IgD-negative memory B cell (primary cell): ENCODE data around the gene DNM1L. TPM values are rescaled to one million over a fixed set of nuclear protein-coding genes. Genes with fewer than 3 reads are reported as not detected.
A peak's percentile ranks its signal among the peaks of the same experiment; 100 is the strongest.
"Not testable (repeated sequence)": the region's sequence is repeated elsewhere in the genome, so short reads cannot be mapped to it uniquely, and the experiment has no call there.

ENCODE experiments used
- H3K27ac Mint-ChIP-seq, 3 donors: one replicate each; pipeline ENCODE4 v1.8.0; 2020 to 2022; ENCODE audit warnings: mild to moderate bottlenecking in 3 of 3, mixed read lengths in 3 of 3, moderate library complexity in 1 of 3
- H3K27me3 Mint-ChIP-seq: one replicate; pipeline ENCODE4 v1.8.0; 2021; ENCODE audit warnings: mixed read lengths
- H3K36me3 Mint-ChIP-seq: one replicate; pipeline ENCODE4 v1.8.0; 2020; ENCODE audit warnings: mild to moderate bottlenecking, mixed read lengths
- H3K4me1 Mint-ChIP-seq, 3 donors: one replicate each; pipeline ENCODE4 v1.8.0; 2020 to 2022; ENCODE audit warnings: mixed read lengths in 3 of 3, mild to moderate bottlenecking in 1 of 3
- H3K4me3 Mint-ChIP-seq, 4 donors: one replicate each; pipeline ENCODE4 v1.8.0; 2020 to 2022; ENCODE audit warnings: mild to moderate bottlenecking in 4 of 4, mixed read lengths in 4 of 4, moderate library complexity in 3 of 4
- H3K9me3 Mint-ChIP-seq, 3 donors: one replicate each; pipeline ENCODE4 v1.8.0; 2020 to 2021; ENCODE audit warnings: mixed read lengths in 3 of 3, mild to moderate bottlenecking in 1 of 3
- polyA plus RNA-seq: library from polyadenylated mRNA; unstranded; fragments of 300-500 nt; fragmentation: Illumina TruSeq; gene quantifications from one replicate; pipeline ENCODE4 v1.2.3, GENCODE V29; 2021

The DNM1L gene
- polyA plus RNA-seq, 1 donor from 2014 or later, result 18.1 TPM

DNA sequence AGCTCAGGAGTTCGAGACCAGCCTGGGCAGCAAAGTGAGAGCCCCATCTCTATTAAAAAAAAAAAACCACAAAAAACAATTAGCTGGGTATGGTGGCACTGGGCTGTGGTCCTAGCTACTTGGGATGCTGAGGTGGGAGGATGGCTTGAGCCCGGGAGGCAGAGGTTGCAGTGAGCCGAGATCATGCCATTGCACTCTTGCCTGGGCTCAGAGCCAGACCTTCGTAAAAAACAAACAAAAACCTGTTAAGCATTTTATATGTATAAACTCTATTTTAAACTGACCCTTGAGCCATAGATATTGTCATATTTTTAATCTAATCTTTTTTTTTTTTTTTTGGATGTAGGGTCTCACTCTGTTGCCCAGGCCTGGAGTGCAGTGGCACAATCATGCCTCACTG lies 35.7 kb downstream of the DNM1L start:
- no peaks in the 10 kb centered on the region for H3K4me1 Mint-ChIP-seq
- H3K4me3 Mint-ChIP-seq, result no peak overlapping the region
- H3K27ac Mint-ChIP-seq, result no peak overlapping the region
- H3K27me3 Mint-ChIP-seq, result no peaks in the 10 kb centered on the region
- H3K9me3 Mint-ChIP-seq, result no peaks in the 10 kb centered on the region
- peaks cover 7% of the 10 kb centered on the region for H3K36me3 Mint-ChIP-seq

DNA sequence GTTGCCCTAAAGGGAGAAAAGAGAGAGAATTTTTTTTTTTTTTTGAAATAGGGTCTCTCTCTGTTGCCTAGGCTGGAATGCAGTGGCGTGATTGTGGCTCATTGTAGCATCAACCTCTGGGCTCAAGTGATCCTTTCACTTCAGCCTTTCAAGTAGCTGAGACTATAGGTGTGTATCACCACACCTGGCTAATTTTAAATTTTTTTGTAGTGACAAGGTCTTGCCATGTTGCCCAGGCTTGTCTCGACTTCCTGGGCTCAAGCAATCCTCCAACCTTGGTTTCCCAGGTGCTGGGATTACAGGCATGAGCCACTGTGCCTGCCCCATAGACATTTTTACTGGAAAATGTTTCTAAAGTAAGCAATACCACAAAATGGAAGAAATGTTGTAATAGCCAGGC lies 39.8 kb downstream of the DNM1L start:
- Mint-ChIP-seq H3K36me3 (peaks cover 2% of the 10 kb centered on the region), H3K27me3 (no peaks in the 10 kb centered on the region), H3K4me3 (no peak overlapping the region), H3K4me1 (peaks cover 0 to under 1% (median 0%) of the 10 kb centered on the region in 3 donors), H3K9me3 (no peaks in the 10 kb centered on the region), H3K27ac (no peak overlapping the region)

GRCh38 chr12:32725308-32725707 lies 46.2 kb downstream of the DNM1L start:
- not testable (repeated sequence) for H3K4me3 Mint-ChIP-seq, H3K27me3 Mint-ChIP-seq, H3K4me1 Mint-ChIP-seq, H3K27ac Mint-ChIP-seq, H3K9me3 Mint-ChIP-seq, H3K36me3 Mint-ChIP-seq

DNA sequence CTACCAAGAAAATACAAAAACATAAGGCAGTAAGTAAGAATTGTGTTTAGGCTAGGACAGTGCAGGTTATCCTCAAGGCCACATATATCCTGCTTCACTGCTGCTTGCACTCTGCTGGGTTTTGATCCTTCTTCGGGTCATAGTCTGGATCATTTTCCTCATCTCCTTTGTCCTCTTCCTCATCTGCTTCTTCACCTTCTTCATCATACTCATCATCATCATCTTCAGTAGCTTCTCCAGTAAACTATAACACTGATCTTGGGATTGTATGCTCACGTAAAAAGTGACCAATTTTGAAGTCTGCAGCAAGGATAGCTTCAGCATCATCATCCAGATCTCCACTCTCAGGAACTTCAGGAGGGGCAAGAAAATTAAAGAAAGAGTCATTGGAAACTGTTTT lies 47.2 kb downstream of the DNM1L start:
- H3K36me3 Mint-ChIP-seq, result peaks cover 3% of the 10 kb centered on the region
- peaks cover 1 to 6% (median 5%) of the 10 kb centered on the region in 3 donors for H3K4me1 Mint-ChIP-seq
- H3K27me3 Mint-ChIP-seq, result no peaks in the 10 kb centered on the region
- no peak overlapping the region for H3K4me3 Mint-ChIP-seq
- no peaks in the 10 kb centered on the region for H3K9me3 Mint-ChIP-seq
- H3K27ac Mint-ChIP-seq, result no peak overlapping the region

DNA sequence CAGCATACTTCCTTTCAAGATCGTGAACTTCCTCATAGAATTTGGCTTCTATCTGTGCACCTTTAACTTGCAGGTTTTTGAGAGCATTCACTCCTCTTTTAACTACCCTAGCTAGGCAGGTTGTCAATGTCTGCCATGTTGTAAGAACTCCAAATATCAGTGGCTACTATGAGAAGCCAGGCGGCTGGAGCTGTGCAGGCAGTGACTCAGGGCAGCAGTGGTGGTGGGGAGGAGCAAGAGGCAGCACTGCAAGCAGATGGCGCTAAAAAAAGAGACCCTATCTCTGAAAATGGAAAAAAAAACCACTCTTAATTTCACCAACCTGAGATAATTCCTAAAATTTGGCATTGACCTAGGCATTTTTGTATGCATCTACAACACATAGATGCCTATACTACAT lies 48.1 kb downstream of the DNM1L start:
- Mint-ChIP-seq H3K9me3 (no peaks in the 10 kb centered on the region), H3K27ac (peak overlapping the region in 1 of 3 donors; percentile 48), H3K4me1 (peaks cover 1 to 6% (median 5%) of the 10 kb centered on the region in 3 donors), H3K4me3 (no peak overlapping the region), H3K27me3 (no peaks in the 10 kb centered on the region), H3K36me3 (peaks cover 3% of the 10 kb centered on the region)

GRCh38 chr12:32734952-32735351 lies 55.9 kb downstream of the DNM1L start:
- H3K4me3 Mint-ChIP-seq, result no peak overlapping the region
- no peaks in the 10 kb centered on the region for H3K9me3 Mint-ChIP-seq
- H3K4me1 Mint-ChIP-seq, result no peaks in the 10 kb centered on the region
- no peak overlapping the region for H3K27ac Mint-ChIP-seq
- H3K36me3 Mint-ChIP-seq, result no peaks in the 10 kb centered on the region
- H3K27me3 Mint-ChIP-seq, result no peaks in the 10 kb centered on the region

DNA sequence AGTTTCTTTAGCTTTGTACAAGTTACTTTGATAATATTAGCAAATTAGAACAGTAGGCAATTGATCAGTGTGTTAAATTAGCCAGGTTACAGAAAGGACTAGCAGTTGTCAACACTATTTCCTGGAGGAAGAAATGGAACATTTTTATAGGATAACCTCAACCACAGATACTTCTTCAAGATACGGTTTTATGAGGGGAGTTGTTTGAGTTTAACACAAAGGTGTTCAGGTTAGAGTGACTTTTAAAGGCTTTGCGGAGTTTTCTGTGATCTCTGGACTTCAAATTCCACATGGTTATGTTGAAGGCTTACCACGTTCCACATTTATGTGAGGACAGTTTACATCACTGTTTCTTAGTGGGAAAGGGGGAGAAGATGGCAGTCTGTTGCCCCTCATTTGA lies 57.3 kb downstream of the DNM1L start:
- Mint-ChIP-seq H3K27ac (no peak overlapping the region), H3K27me3 (no peaks in the 10 kb centered on the region), H3K36me3 (no peaks in the 10 kb centered on the region), H3K4me1 (no peaks in the 10 kb centered on the region), H3K4me3 (no peak overlapping the region), H3K9me3 (no peaks in the 10 kb centered on the region)

- no peak overlapping the region for H3K27ac Mint-ChIP-seq
- H3K27me3 Mint-ChIP-seq, result no peaks in the 10 kb centered on the region
Measured at GRCh38 chr12:32737715-32738114, 58.6 kb downstream of the DNM1L start.

GRCh38 chr12:32739279-32739678 lies 60.2 kb downstream of the DNM1L start:
- Mint-ChIP-seq H3K9me3 (no peaks in the 10 kb centered on the region), H3K27ac (no peak overlapping the region), H3K4me3 (no peak overlapping the region), H3K4me1 (peaks cover 0 to 1% (median 0%) of the 10 kb centered on the region in 3 donors), H3K27me3 (no peaks in the 10 kb centered on the region), H3K36me3 (no peaks in the 10 kb centered on the region)

More at GRCh38 chr12:32737715-32738114, 58.6 kb downstream of the DNM1L start:
- Mint-ChIP-seq H3K4me3 (no peak overlapping the region), H3K36me3 (no peaks in the 10 kb centered on the region), H3K4me1 (peaks cover 0 to 1% (median 0%) of the 10 kb centered on the region in 3 donors), H3K9me3 (no peaks in the 10 kb centered on the region)

DNA sequence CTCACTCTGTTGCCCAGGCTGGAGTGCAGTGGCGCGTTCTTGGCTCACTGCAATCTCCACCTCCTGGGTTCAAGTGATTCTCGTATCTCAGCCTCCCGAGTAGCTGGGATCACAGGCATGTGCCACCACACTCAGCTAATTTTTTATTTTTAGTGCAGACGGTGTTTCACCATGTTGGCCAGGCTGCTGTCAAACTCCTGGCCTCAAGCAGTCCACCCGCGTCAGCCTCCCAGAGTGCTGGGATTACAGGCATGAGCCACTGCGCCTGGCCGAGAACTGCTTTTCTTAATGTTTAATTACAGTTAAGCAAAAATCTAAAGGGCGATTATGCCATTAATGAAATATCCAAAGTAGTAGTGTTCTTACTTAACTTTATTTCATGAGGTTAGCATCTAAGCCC lies 63.0 kb downstream of the DNM1L start:
- Mint-ChIP-seq H3K27ac (no peak overlapping the region), H3K36me3 (no peaks in the 10 kb centered on the region)

GRCh38 chr12:32743264-32743663 lies 64.2 kb downstream of the DNM1L start:
- H3K36me3 Mint-ChIP-seq, result no peaks in the 10 kb centered on the region
- H3K27me3 Mint-ChIP-seq, result no peaks in the 10 kb centered on the region
- no peaks in the 10 kb centered on the region for H3K9me3 Mint-ChIP-seq
- no peak overlapping the region for H3K4me3 Mint-ChIP-seq
- H3K4me1 Mint-ChIP-seq, result peaks cover 0 to 6% (median 1%) of the 10 kb centered on the region in 3 donors
- H3K27ac Mint-ChIP-seq, result no peak overlapping the region

More for the DNA sequence above, 63.0 kb downstream of the DNM1L start:
- H3K4me1 Mint-ChIP-seq, result peaks cover 0 to 1% (median 1%) of the 10 kb centered on the region in 3 donors
- no peaks in the 10 kb centered on the region for H3K9me3 Mint-ChIP-seq
- H3K27me3 Mint-ChIP-seq, result no peaks in the 10 kb centered on the region
- H3K4me3 Mint-ChIP-seq, result no peak overlapping the region

DNA sequence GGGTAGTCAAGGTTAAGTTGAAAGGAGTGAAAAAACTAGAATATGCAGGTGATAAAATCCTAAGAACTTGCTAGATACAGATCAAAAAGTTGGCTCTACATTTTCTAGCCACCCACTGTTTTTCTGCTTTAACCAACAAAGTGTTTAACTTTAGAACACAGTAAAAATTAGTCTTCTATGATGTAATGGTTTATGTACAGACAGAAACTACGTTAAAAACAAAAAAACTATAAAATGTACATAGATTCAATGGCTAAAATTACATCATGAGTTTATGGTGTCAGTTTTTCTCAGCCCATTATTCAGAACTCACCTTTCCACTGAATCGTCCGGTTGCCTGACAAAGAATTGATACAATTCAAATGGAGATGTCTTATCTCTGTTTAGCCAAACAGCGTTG lies 74.5 kb downstream of the DNM1L start:
- Mint-ChIP-seq H3K4me1 (peaks cover 11 to 18% (median 13%) of the 10 kb centered on the region in 3 donors), H3K27ac (peak overlapping the region; percentile 67 to 94 (median 69)), H3K9me3 (no peaks in the 10 kb centered on the region), H3K4me3 (peak overlapping the region in 2 of 4 donors; percentile 41 to 90), H3K36me3 (peaks cover 4% of the 10 kb centered on the region), H3K27me3 (no peaks in the 10 kb centered on the region)

DNA sequence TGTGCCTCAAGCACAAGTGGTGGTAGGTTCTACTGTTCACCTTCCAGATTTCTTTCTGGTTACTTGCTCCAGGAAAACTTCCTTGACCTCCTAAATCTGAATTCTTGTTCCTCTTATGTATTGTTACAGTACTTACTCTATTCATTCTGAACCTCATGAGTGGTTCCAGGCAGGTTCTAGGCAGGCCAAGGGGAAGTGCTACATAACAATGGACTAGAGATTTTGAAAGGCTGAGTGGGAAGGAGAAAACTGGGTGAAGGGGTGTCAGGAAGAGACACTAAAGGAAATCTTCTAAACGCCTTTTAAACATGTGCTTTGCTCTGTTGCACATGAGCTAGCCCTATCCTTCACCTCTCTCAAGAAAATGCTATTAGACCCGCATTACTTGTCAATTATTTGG lies 75.0 kb downstream of the DNM1L start:
- Mint-ChIP-seq H3K27me3 (no peaks in the 10 kb centered on the region), H3K27ac (peak overlapping the region; percentile 69 to 94 (median 78)), H3K9me3 (no peaks in the 10 kb centered on the region), H3K4me3 (peak overlapping the region; percentile 61 to 92 (median 88)), H3K36me3 (peaks cover 4% of the 10 kb centered on the region), H3K4me1 (peaks cover 11 to 18% (median 13%) of the 10 kb centered on the region in 3 donors)

DNA sequence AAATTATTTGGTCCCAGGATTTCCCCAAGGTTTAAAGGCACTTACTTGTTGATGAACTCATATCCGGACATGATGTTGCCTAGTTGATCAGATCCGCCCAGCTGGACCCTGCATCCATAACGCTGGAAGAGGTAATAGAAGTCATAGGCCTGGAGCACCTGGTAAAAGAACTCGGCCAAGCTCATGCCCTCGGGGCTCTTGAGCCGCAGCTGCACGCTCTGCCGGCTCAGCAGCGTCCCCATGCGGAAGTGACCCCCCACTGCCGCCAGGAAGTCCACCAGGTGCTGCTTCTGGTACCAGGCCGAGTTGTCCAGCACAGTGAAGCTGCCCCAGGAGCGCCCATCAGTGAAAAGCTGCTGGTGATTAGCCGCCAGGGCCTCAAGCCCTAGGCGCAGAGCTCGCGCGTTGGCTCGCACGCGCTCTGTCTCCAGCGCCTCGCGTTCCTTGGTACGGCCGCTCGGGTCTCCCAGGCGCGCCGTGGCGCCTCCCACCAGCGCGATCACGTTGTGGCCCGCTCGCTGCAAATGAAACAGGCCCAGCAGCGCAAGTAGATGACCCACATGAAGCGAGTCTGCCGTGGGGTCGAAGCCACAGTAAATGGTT lies 76.1 kb downstream of the DNM1L start:
- Mint-ChIP-seq H3K4me1 (peaks cover 11 to 18% (median 13%) of the 10 kb centered on the region in 3 donors), H3K36me3 (peaks cover 4% of the 10 kb centered on the region), H3K27me3 (no peaks in the 10 kb centered on the region), H3K27ac (peak overlapping the region; percentile 69 to 94 (median 87)), H3K4me3 (peak overlapping the region; percentile 90 to 98 (median 93)), H3K9me3 (no peaks in the 10 kb centered on the region)

DNA sequence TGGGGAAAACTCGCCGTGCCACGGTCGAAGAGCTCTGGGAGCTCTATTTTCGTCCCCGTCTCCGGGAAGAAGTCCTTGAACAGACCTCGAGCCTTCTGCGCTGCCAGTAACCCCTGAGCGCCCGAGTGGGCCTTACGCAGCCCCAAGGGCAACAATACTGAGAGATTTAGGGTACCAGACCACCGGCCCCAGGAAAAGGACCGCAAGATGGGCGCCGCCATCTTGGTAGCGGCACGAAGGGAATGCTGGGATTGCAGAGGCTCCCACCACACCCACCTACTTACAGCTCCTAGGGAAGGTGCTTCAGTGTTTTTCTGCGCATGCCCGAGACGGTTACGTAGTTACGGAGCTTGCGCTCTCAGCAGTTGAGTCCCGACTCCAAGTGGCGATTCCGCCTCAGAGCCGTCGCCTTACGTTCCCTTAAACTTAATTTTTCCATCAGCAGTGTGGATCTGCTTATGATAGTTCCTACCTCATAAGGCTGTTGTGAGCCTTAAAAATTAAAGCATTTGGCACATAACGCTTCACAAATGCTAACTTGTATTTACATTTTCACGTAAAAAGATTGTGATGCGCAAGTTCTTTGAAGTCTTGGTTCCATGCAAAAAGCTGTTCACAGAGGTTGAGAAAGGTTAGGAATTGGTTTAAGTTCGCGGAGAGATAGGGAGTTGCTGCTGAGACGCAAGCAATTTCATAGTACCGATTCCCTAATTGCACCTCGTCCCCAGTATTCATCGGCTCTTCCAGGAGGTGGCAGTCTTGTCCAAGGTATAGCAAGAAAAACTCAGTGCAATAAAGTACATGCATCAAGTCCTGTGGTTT lies 76.8 kb downstream of the DNM1L start, which contains the start of gene YARS2:
Gene YARS2 (minus strand): TSS at position 244 of the 822 bp plus-strand sequence. CDS start 23 bp downstream, at position 221.
- Mint-ChIP-seq H3K27me3 (no peaks in the 10 kb centered on the region), H3K36me3 (peaks cover 4% of the 10 kb centered on the region), H3K4me1 (peaks cover 11 to 18% (median 13%) of the 10 kb centered on the region in 3 donors), H3K4me3 (peak within 1 kb of the TSS; percentile 90 to 98 (median 93)), H3K9me3 (no peaks in the 10 kb centered on the region), H3K27ac (peak within 1 kb of the TSS; percentile 69 to 94 (median 87))
